ENCODE measurements around the gene CCNE1. TPM values are rescaled to one million over a fixed set of nuclear protein-coding genes. Genes with fewer than 3 reads are reported as not detected.

CCNE1 gene
- total and polyA plus RNA-seq, 2 experiments from 2014 or later = 26.1 to 38.3 TPM

GRCh38 chr19:29854033-29854432 is 42.2 kb downstream of the CCNE1 start:
- Mint-ChIP-seq H3K9me3 (no peaks in the 10 kb centered on the region), H3K4me1 (peaks cover 7% of the 10 kb centered on the region), H3K27me3 (ENCODE audit: insufficient read depth, low read depth, poor library complexity) (peaks cover 14% of the 10 kb centered on the region), H3K27ac (no peak overlapping the region), H3K36me3 (ENCODE audit: low read depth) (no peaks in the 10 kb centered on the region), H3K4me3 (no peak overlapping the region)
- H3F3A ChIP-seq (replicated peaks; ENCODE audit: low read depth) = no peaks in the 10 kb centered on the region
- ATAC-seq (no peak), DNase-seq (ENCODE audit: low spot score) (no peak)
- H3K4me1 ChIP-seq (ENCODE audit: insufficient read depth) = no peaks in the 10 kb centered on the region; the same call in 1 of the 2 replicates
- no peak overlapping the region for H3K27ac ChIP-seq (ENCODE audit: low read depth)
- H3K79me2 ChIP-seq (replicated peaks; ENCODE audit: insufficient read depth) = no peaks in the 10 kb centered on the region
- H3K4me3 ChIP-seq = no peak overlapping the region
- H3K27me3 ChIP-seq (ENCODE audit: insufficient read depth) = no peaks in the 10 kb centered on the region
- no peak overlapping the region for H3K4me2 ChIP-seq
- TF ChIP-seq ZNF114 (CRISPR knock-in tag; IDR thresholded peaks at IDR 0.05) (no peak), REST (IDR thresholded peaks at IDR 0.05; ENCODE audit: unreplicated experiment) (no peak), STAT1 (IDR thresholded peaks at IDR 0.05; ENCODE audit: unreplicated experiment) (no peak), EZH2 (IDR thresholded peaks at IDR 0.05; ENCODE audit: low read depth, unreplicated experiment) (no peak), NANOG (IDR thresholded peaks at IDR 0.05; ENCODE audit: borderline replicate concordance) (no peak)
- TF ChIP-seq, protein P1, sequence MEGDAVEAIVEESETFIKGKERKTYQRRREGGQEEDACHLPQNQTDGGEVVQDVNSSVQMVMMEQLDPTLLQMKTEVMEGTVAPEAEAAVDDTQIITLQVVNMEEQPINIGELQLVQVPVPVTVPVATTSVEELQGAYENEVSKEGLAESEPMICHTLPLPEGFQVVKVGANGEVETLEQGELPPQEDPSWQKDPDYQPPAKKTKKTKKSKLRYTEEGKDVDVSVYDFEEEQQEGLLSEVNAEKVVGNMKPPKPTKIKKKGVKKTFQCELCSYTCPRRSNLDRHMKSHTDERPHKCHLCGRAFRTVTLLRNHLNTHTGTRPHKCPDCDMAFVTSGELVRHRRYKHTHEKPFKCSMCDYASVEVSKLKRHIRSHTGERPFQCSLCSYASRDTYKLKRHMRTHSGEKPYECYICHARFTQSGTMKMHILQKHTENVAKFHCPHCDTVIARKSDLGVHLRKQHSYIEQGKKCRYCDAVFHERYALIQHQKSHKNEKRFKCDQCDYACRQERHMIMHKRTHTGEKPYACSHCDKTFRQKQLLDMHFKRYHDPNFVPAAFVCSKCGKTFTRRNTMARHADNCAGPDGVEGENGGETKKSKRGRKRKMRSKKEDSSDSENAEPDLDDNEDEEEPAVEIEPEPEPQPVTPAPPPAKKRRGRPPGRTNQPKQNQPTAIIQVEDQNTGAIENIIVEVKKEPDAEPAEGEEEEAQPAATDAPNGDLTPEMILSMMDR (conservative IDR thresholded peaks at IDR 0.05; ENCODE audit: low read depth in 2 of 2) = no peak
- H3K36me3 ChIP-seq (ENCODE audit: insufficient read depth) = no peaks in the 10 kb centered on the region
- no peaks in the 10 kb centered on the region for H3K9me2 ChIP-seq (ENCODE audit: insufficient read depth)
- H2AFZ ChIP-seq = no peak overlapping the region
- H4K20me1 ChIP-seq (replicated peaks; ENCODE audit: insufficient read depth) = no peaks in the 10 kb centered on the region

GRCh38 chr19:29855087-29855486 is 43.3 kb downstream of the CCNE1 start:
- Mint-ChIP-seq H3K27ac (no peak overlapping the region), H3K4me1 (peaks cover 7% of the 10 kb centered on the region), H3K36me3 (ENCODE audit: low read depth) (no peaks in the 10 kb centered on the region), H3K4me3 (no peak overlapping the region), H3K27me3 (ENCODE audit: insufficient read depth, low read depth, poor library complexity) (peaks cover 17% of the 10 kb centered on the region), H3K9me3 (no peaks in the 10 kb centered on the region)
- Histone ChIP-seq H3F3A (replicated peaks; ENCODE audit: low read depth) (no peaks in the 10 kb centered on the region), H3K4me3 (no peak overlapping the region), H3K4me2 (no peak overlapping the region), H3K4me1 (ENCODE audit: insufficient read depth) (no peaks in the 10 kb centered on the region; the same call in 1 of the 2 replicates), H3K9me2 (ENCODE audit: insufficient read depth) (no peaks in the 10 kb centered on the region), H2AFZ (peak overlapping the region; percentile 58), H3K36me3 (ENCODE audit: insufficient read depth) (no peaks in the 10 kb centered on the region), H3K27ac (ENCODE audit: low read depth) (no peak overlapping the region), H3K27me3 (ENCODE audit: insufficient read depth) (no peaks in the 10 kb centered on the region), H3K79me2 (replicated peaks; ENCODE audit: insufficient read depth) (no peaks in the 10 kb centered on the region), H4K20me1 (replicated peaks; ENCODE audit: insufficient read depth) (no peaks in the 10 kb centered on the region)
- ATAC-seq (peak; percentile 49), DNase-seq (ENCODE audit: low spot score) (peak; percentile 53)
- no peak for TF ChIP-seq ZNF331 (CRISPR knock-in tag; IDR thresholded peaks at IDR 0.05; ENCODE audit: low read depth)
- TF ChIP-seq EZH2phosphoT487 (IDR thresholded peaks at IDR 0.05; ENCODE audit: unreplicated experiment) = no peak
- TF ChIP-seq NANOG (IDR thresholded peaks at IDR 0.05; ENCODE audit: borderline replicate concordance) = no peak
- no peak for TF ChIP-seq STAT1 (IDR thresholded peaks at IDR 0.05; ENCODE audit: unreplicated experiment)
- TF ChIP-seq, protein P2, sequence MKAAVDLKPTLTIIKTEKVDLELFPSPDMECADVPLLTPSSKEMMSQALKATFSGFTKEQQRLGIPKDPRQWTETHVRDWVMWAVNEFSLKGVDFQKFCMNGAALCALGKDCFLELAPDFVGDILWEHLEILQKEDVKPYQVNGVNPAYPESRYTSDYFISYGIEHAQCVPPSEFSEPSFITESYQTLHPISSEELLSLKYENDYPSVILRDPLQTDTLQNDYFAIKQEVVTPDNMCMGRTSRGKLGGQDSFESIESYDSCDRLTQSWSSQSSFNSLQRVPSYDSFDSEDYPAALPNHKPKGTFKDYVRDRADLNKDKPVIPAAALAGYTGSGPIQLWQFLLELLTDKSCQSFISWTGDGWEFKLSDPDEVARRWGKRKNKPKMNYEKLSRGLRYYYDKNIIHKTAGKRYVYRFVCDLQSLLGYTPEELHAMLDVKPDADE (IDR thresholded peaks at IDR 0.05) = no peak
